Natural killer cell treated with Interleukin-12 subunit alpha and Interleukin-12 subunit beta and Interleukin-15 and Interleukin-18, amount 100 ng/mL, for 72 hours (primary cell): ENCODE results near the gene TACC2. TPM values are rescaled to one million over a fixed set of nuclear protein-coding genes. Genes with fewer than 3 reads are reported as not detected.
"Not testable (repeated sequence)": the region's sequence is repeated elsewhere in the genome, so short reads cannot be mapped to it uniquely, and the experiment has no call there.

ENCODE experiments used
- ATAC-seq, 2 donors: fragments of 150-1000 bp; cut with Tn5 transposase in 1 of 2; sonication (Bioruptor Pico), chemical (Tn5 transposase) in 1 of 2; 2 replicates each; pipeline ENCODE4 v1.10.0; 2021
- DNase-seq: peaks from one replicate; pipeline ENCODE4 v3.0.0; 2022; ENCODE audit warnings: low spot score
- H3K27ac Mint-ChIP-seq, 2 donors: 1 replicate in 1 of 2; 2 replicates in 1 of 2; pipeline ENCODE4 v1.8.0; 2022; ENCODE audit warnings: mixed read lengths in 2 of 2, mild to moderate bottlenecking in 1 of 2, moderate library complexity in 1 of 2
- H3K27me3 Mint-ChIP-seq, 2 donors: 1 replicate in 1 of 2; 2 replicates in 1 of 2; pipeline ENCODE4 v1.8.0; 2022; ENCODE audit warnings: mixed read lengths in 2 of 2
- H3K36me3 Mint-ChIP-seq: one replicate; pipeline ENCODE4 v1.8.0; 2022; ENCODE audit warnings: mixed read lengths
- H3K4me1 Mint-ChIP-seq, 2 donors: 1 replicate in 1 of 2; 2 replicates in 1 of 2; pipeline ENCODE4 v1.8.0; 2022; ENCODE audit warnings: low read depth in 2 of 2, mixed read lengths in 2 of 2, mild to moderate bottlenecking in 1 of 2
- H3K4me3 Mint-ChIP-seq: one replicate; pipeline ENCODE4 v1.8.0; 2022; ENCODE audit warnings: mixed read lengths
- H3K9me3 Mint-ChIP-seq: 2 replicates; pipeline ENCODE4 v1.8.0; 2022; ENCODE audit warnings: mixed read lengths
- total RNA-seq, 2 donors: library from RNA; stranded (reverse); gene quantifications; one replicate each; pipeline ENCODE4 v1.2.3, GENCODE V29; 2022

The TACC2 gene
- total RNA-seq, 2 donors from 2014 or later: not detected

- no peak for DNase-seq
- ATAC-seq: no peak
- peaks cover 4% of the 10 kb centered on the region for H3K9me3 Mint-ChIP-seq
- H3K4me3 Mint-ChIP-seq: no peak overlapping the region
- peaks cover 8% of the 10 kb centered on the region for H3K36me3 Mint-ChIP-seq
- H3K27ac Mint-ChIP-seq: no peak overlapping the region
- H3K4me1 Mint-ChIP-seq: no peaks in the 10 kb centered on the region
- H3K27me3 Mint-ChIP-seq: peaks cover 18 to 22% of the 10 kb centered on the region in 2 donors
Observed at GRCh38 chr10:121999301-121999700, 10.3 kb downstream of the TACC2 start.

- Mint-ChIP-seq H3K4me1 (no peaks in the 10 kb centered on the region), H3K27ac (no peak overlapping the region), H3K27me3 (peaks cover 13 to 14% of the 10 kb centered on the region in 2 donors), H3K4me3 (no peak overlapping the region), H3K36me3 (peaks cover 8% of the 10 kb centered on the region), H3K9me3 (peaks cover 4% of the 10 kb centered on the region)
- ATAC-seq (no peak), DNase-seq (no peak)
Observed at GRCh38 chr10:122001698-122002097, 12.7 kb downstream of the TACC2 start.

GRCh38 chr10:122007415-122007814, 18.5 kb downstream of the TACC2 start:
- H3K4me1 Mint-ChIP-seq: no peaks in the 10 kb centered on the region
- H3K4me3 Mint-ChIP-seq: no peak overlapping the region
- no peak for ATAC-seq

GRCh38 chr10:122010405-122011050, 21.6 kb downstream of the TACC2 start:
- ATAC-seq: peak in 1 of 2 donors; percentile 20
- H3K27ac Mint-ChIP-seq: no peak overlapping the region
- no peak for DNase-seq
- no peak overlapping the region for H3K4me3 Mint-ChIP-seq
- H3K4me1 Mint-ChIP-seq: no peaks in the 10 kb centered on the region
- H3K9me3 Mint-ChIP-seq: no peaks in the 10 kb centered on the region
- peaks cover 13 to 24% of the 10 kb centered on the region in 2 donors for H3K27me3 Mint-ChIP-seq
- no peaks in the 10 kb centered on the region for H3K36me3 Mint-ChIP-seq

More at GRCh38 chr10:122007415-122007814, 18.5 kb downstream of the TACC2 start:
- no peak for DNase-seq
- H3K36me3 Mint-ChIP-seq: peaks cover under 1% of the 10 kb centered on the region
- H3K27me3 Mint-ChIP-seq: peaks cover 9 to 24% of the 10 kb centered on the region in 2 donors
- no peaks in the 10 kb centered on the region for H3K9me3 Mint-ChIP-seq
- no peak overlapping the region for H3K27ac Mint-ChIP-seq

- ATAC-seq: no peak
- no peak overlapping the region for H3K4me3 Mint-ChIP-seq
- H3K4me1 Mint-ChIP-seq: no peaks in the 10 kb centered on the region
- H3K27ac Mint-ChIP-seq: no peak overlapping the region
- H3K9me3 Mint-ChIP-seq: no peaks in the 10 kb centered on the region
- H3K36me3 Mint-ChIP-seq: no peaks in the 10 kb centered on the region
- peaks cover 9 to 18% of the 10 kb centered on the region in 2 donors for H3K27me3 Mint-ChIP-seq
- no peak for DNase-seq
Observed at GRCh38 chr10:122012731-122013130, 23.8 kb downstream of the TACC2 start.

- Mint-ChIP-seq H3K4me3 (no peak overlapping the region), H3K27me3 (peaks cover 7 to 18% of the 10 kb centered on the region in 2 donors), H3K27ac (no peak overlapping the region), H3K36me3 (no peaks in the 10 kb centered on the region), H3K4me1 (no peaks in the 10 kb centered on the region), H3K9me3 (no peaks in the 10 kb centered on the region)
- no peak for ATAC-seq
- no peak for DNase-seq
Observed at GRCh38 chr10:122013311-122013780, 24.4 kb downstream of the TACC2 start.

GRCh38 chr10:122014652-122015248, 25.8 kb downstream of the TACC2 start:
- no peak overlapping the region for H3K4me3 Mint-ChIP-seq
- ATAC-seq (no peak), DNase-seq (no peak)
- H3K9me3 Mint-ChIP-seq: no peaks in the 10 kb centered on the region
- no peaks in the 10 kb centered on the region for H3K36me3 Mint-ChIP-seq
- H3K27me3 Mint-ChIP-seq: peaks cover 7 to 23% of the 10 kb centered on the region in 2 donors
- H3K4me1 Mint-ChIP-seq: no peaks in the 10 kb centered on the region
- H3K27ac Mint-ChIP-seq: no peak overlapping the region

GRCh38 chr10:122017926-122018325, 29.0 kb downstream of the TACC2 start:
- peaks cover 0 to 14% of the 10 kb centered on the region in 2 donors for H3K27me3 Mint-ChIP-seq
- H3K27ac Mint-ChIP-seq, H3K4me3 Mint-ChIP-seq, H3K9me3 Mint-ChIP-seq, H3K36me3 Mint-ChIP-seq, H3K4me1 Mint-ChIP-seq, DNase-seq, ATAC-seq: not testable (repeated sequence)

GRCh38 chr10:122018491-122018890, 29.5 kb downstream of the TACC2 start:
- H3K27me3 Mint-ChIP-seq: peaks cover 0 to 13% of the 10 kb centered on the region in 2 donors
- no peak overlapping the region for H3K27ac Mint-ChIP-seq
- H3K36me3 Mint-ChIP-seq: no peaks in the 10 kb centered on the region
- no peaks in the 10 kb centered on the region for H3K4me1 Mint-ChIP-seq
- ATAC-seq (no peak), DNase-seq (no peak)
- H3K9me3 Mint-ChIP-seq: no peaks in the 10 kb centered on the region
- no peak overlapping the region for H3K4me3 Mint-ChIP-seq

GRCh38 chr10:122018951-122019413, 30.0 kb downstream of the TACC2 start:
- no peak for DNase-seq
- Mint-ChIP-seq H3K4me1 (no peaks in the 10 kb centered on the region), H3K9me3 (no peaks in the 10 kb centered on the region), H3K27ac (no peak overlapping the region), H3K4me3 (no peak overlapping the region), H3K36me3 (no peaks in the 10 kb centered on the region), H3K27me3 (peaks cover 0 to 13% of the 10 kb centered on the region in 2 donors)
- ATAC-seq: peak in 1 of 2 donors; percentile 38

- H3K9me3 Mint-ChIP-seq: no peaks in the 10 kb centered on the region
- DNase-seq (no peak), ATAC-seq (no peak)
- H3K36me3 Mint-ChIP-seq: no peaks in the 10 kb centered on the region
- no peaks in the 10 kb centered on the region for H3K4me1 Mint-ChIP-seq
- H3K27me3 Mint-ChIP-seq: peaks cover 0 to 12% of the 10 kb centered on the region in 2 donors
- H3K27ac Mint-ChIP-seq: no peak overlapping the region
- H3K4me3 Mint-ChIP-seq: no peak overlapping the region
Observed at GRCh38 chr10:122019414-122019975, 30.5 kb downstream of the TACC2 start.

- Mint-ChIP-seq H3K36me3 (no peaks in the 10 kb centered on the region), H3K9me3 (no peaks in the 10 kb centered on the region), H3K27me3 (peaks cover 0 to 9% of the 10 kb centered on the region in 2 donors), H3K27ac (no peak overlapping the region), H3K4me1 (no peaks in the 10 kb centered on the region), H3K4me3 (no peak overlapping the region)
- DNase-seq (no peak), ATAC-seq (no peak)
Observed at GRCh38 chr10:122020226-122020625, 31.3 kb downstream of the TACC2 start.

GRCh38 chr10:122021379-122021778, 32.4 kb downstream of the TACC2 start:
- H3K36me3 Mint-ChIP-seq: no peaks in the 10 kb centered on the region
- no peak for ATAC-seq
- no peak overlapping the region for H3K27ac Mint-ChIP-seq
- no peaks in the 10 kb centered on the region for H3K4me1 Mint-ChIP-seq
- no peak overlapping the region for H3K4me3 Mint-ChIP-seq
- H3K27me3 Mint-ChIP-seq: peaks cover 0 to 9% of the 10 kb centered on the region in 2 donors
- no peaks in the 10 kb centered on the region for H3K9me3 Mint-ChIP-seq
- no peak for DNase-seq

GRCh38 chr10:122021828-122022227, 32.9 kb downstream of the TACC2 start:
- Mint-ChIP-seq H3K9me3 (no peaks in the 10 kb centered on the region), H3K27me3 (peaks cover 0 to 5% of the 10 kb centered on the region in 2 donors), H3K27ac (no peak overlapping the region), H3K36me3 (no peaks in the 10 kb centered on the region), H3K4me3 (no peak overlapping the region), H3K4me1 (no peaks in the 10 kb centered on the region)
- DNase-seq (no peak), ATAC-seq (no peak)
